Ovary (tissue), 3 donors: Measurements from ENCODE around the gene SYT2.
"Not testable (repeated sequence)": the region's sequence is repeated elsewhere in the genome, so short reads cannot be mapped to it uniquely, and the experiment has no call there.

Source experiments
- EP300 ChIP-seq: sonication (generic); formaldehyde crosslinking; IDR thresholded peaks from one replicate; pipeline ENCODE4 v1.6.1; 2017; ENCODE audit warnings: antibody characterized with exemption
- POLR2A ChIP-seq: fragments of 450-650 bp; IDR thresholded peaks from one replicate; pipeline ENCODE4 v1.6.1; 2017; ENCODE audit warnings: antibody characterized with exemption, mild to moderate bottlenecking, moderate library complexity
- TF ChIP-seq, protein P1 (sequence below), 3 donors: fragments of 450-650 bp in 2 of 3; fragments of 200-600 bp in 1 of 3; IDR thresholded peaks; one replicate each; pipeline versions ENCODE4 v1.5.1 to v1.8.0; 2016 to 2022; ENCODE audit warnings: antibody characterized with exemption in 3 of 3, mild to moderate bottlenecking in 1 of 3
- donor health status: DM: no; HTN: no; CAD: no.

- TF ChIP-seq, protein P1, sequence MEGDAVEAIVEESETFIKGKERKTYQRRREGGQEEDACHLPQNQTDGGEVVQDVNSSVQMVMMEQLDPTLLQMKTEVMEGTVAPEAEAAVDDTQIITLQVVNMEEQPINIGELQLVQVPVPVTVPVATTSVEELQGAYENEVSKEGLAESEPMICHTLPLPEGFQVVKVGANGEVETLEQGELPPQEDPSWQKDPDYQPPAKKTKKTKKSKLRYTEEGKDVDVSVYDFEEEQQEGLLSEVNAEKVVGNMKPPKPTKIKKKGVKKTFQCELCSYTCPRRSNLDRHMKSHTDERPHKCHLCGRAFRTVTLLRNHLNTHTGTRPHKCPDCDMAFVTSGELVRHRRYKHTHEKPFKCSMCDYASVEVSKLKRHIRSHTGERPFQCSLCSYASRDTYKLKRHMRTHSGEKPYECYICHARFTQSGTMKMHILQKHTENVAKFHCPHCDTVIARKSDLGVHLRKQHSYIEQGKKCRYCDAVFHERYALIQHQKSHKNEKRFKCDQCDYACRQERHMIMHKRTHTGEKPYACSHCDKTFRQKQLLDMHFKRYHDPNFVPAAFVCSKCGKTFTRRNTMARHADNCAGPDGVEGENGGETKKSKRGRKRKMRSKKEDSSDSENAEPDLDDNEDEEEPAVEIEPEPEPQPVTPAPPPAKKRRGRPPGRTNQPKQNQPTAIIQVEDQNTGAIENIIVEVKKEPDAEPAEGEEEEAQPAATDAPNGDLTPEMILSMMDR (IDR thresholded peaks at IDR 0.05), result not testable (repeated sequence)
- TF ChIP-seq POLR2A, EP300: not testable (repeated sequence)
Observed at GRCh38 chr1:202552615-202553014, 157.6 kb downstream of the SYT2 start.
